Hepatocyte (in vitro differentiated cells): ENCODE data around the gene RMP24.

Experiments
- CTCF ChIP-seq: fragments of 200-600 bp; sonication (generic); IDR thresholded peaks from 2 replicates; pipeline ENCODE4 v1.5.1; 2016; ENCODE audit warnings: antibody characterized with exemption, mild to moderate bottlenecking; ENCODE audit not compliant: poor library complexity
- EZH2 ChIP-seq: fragments of 200-600 bp; sonication (generic); IDR thresholded peaks from 2 replicates; pipeline ENCODE4 v1.6.1; 2016; ENCODE audit warnings: antibody characterized with exemption, mild to moderate bottlenecking, borderline replicate concordance
- EZH2phosphoT487 ChIP-seq: fragments of 200-600 bp; sonication (generic); IDR thresholded peaks from one replicate; pipeline ENCODE4 v1.6.1; 2018; ENCODE audit warnings: antibody characterized with exemption, mild to moderate bottlenecking, low read depth, moderate library complexity; ENCODE audit not compliant: unreplicated experiment, severe bottlenecking

GRCh38 chr18:35938562-35938961 lies 33.9 kb upstream of the RMP24 start:
- TF ChIP-seq CTCF (no peak), EZH2 (no peak), EZH2phosphoT487 (no peak)
